ENCODE results near the gene NELFCD. TPM values are rescaled to one million over a fixed set of nuclear protein-coding genes. Genes with fewer than 3 reads are reported as not detected.
A peak's percentile ranks its signal among the peaks of the same experiment; 100 is the strongest.

The NELFCD gene
- total RNA-seq, 4 donors from 2014 or later = 43.7 to 68.1 (median 55.1) TPM

- WGBS, 2 donors (ENCODE audit: low coverage in 1 of 2) = 94 to 96% methylated on average over 4 of the region's 4 CpGs
- in situ Hi-C loops (cut with MboI; ENCODE audit: low pct_ligation_motif_present in 1 of 4, low pct_unique_long_range_greater_than_20kb in 1 of 4, low sequenced_read_pairs in 3 of 4) (loop anchor here in 1 of 4 donors (25.0 kb wide), 1 partner anchor 363 kb away; the partner anchor contains the start of gene STX16), intact Hi-C loops (cut with DNase I; ENCODE audit: low total_unique reads) (no loop called here)
- TF ChIP-seq POLR2AphosphoS5 (IDR thresholded peaks at IDR 0.05) (no peak), CTCF (IDR thresholded peaks at IDR 0.05) (no peak)
- Histone ChIP-seq H3K9me3 (no peaks in the 10 kb centered on the region), H3K27ac (no peak overlapping the region), H3K27me3 (no peaks in the 10 kb centered on the region), H3K4me3 (no peak overlapping the region), H3K36me3 (peaks cover 0 to 34% (median 16%) of the 10 kb centered on the region in 4 donors), H3K4me1 (peaks cover 16 to 33% (median 24%) of the 10 kb centered on the region in 4 donors)
- DNase-seq = no peak
These were observed 44.5 kb downstream of the NELFCD start for GRCh38 chr20:59025511-59025910.

DNA sequence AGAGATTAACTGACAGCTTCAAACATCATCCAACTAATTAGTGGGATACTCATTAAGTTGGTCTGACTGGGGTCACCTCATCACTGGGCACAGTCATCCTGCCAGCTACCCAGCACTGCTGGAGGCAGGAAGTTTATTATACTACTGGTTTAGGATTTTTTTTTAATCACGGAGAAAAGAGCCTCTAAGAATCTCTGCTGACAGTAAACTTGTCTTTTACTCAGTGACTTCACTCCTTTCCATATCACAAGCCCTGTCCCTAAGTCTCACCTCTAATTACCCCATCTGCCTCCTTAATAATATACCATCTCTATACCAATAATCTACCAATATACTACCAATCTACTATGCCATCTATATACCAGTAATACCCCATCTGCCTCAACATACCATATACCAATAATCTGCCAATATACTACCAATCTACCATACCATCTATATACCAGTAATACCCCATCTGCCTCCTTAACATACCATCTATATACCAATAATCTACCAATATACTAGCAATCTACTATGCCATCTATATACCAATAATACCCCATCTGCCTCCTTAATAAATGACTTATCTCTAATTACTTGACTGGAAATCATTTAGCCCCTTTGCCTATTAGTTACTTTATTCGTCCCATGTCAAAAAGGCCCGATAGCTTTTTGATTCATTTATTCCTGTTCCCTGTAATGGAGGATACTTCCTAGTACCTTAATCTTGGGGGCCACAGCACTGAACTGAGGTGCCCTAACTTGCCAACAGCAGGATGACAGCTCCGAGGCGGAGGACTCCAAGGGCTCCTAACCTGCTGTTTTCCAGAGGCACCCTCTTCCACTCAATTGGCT lies 46.1 kb downstream of the NELFCD start:
- Histone ChIP-seq H3K4me1 (peaks cover 20 to 43% (median 35%) of the 10 kb centered on the region in 4 donors), H3K4me3 (no peak overlapping the region), H3K27ac (no peak overlapping the region), H3K36me3 (peaks cover 0 to 34% (median 16%) of the 10 kb centered on the region in 4 donors), H3K9me3 (no peaks in the 10 kb centered on the region), H3K27me3 (no peaks in the 10 kb centered on the region)
- DNase-seq = no peak
- intact Hi-C loops (cut with DNase I; ENCODE audit: low total_unique reads) (no loop called here), in situ Hi-C loops (cut with MboI; ENCODE audit: low pct_ligation_motif_present in 1 of 4, low pct_unique_long_range_greater_than_20kb in 1 of 4, low sequenced_read_pairs in 3 of 4) (loop anchor here in 1 of 4 donors (25.0 kb wide), 1 partner anchor 365 kb away; the partner anchor contains the start of gene STX16)
- 83 to 86% methylated on average over 5 of the region's 5 CpGs for WGBS, 2 donors (ENCODE audit: low coverage in 1 of 2)
- TF ChIP-seq CTCF (IDR thresholded peaks at IDR 0.05) = no peak
- no peak for TF ChIP-seq POLR2A (IDR thresholded peaks at IDR 0.05)
- no peak for TF ChIP-seq POLR2AphosphoS5 (IDR thresholded peaks at IDR 0.05)
- TF ChIP-seq EP300 (IDR thresholded peaks at IDR 0.05; ENCODE audit: low read depth) = no peak

- Histone ChIP-seq H3K4me3 (no peak overlapping the region), H3K4me1 (peaks cover 22 to 47% (median 37%) of the 10 kb centered on the region in 4 donors), H3K36me3 (peaks cover 0 to 30% (median 16%) of the 10 kb centered on the region in 4 donors), H3K9me3 (no peaks in the 10 kb centered on the region), H3K27me3 (no peaks in the 10 kb centered on the region), H3K27ac (no peak overlapping the region)
- no peak for DNase-seq
- in situ Hi-C loops (cut with MboI; ENCODE audit: low pct_ligation_motif_present in 1 of 4, low pct_unique_long_range_greater_than_20kb in 1 of 4, low sequenced_read_pairs in 3 of 4) = loop anchor here in 1 of 4 donors (25.0 kb wide), 1 partner anchor 366 kb away; the partner anchor contains the start of gene STX16
- TF ChIP-seq EP300 (IDR thresholded peaks at IDR 0.05; ENCODE audit: low read depth) (no peak), POLR2A (IDR thresholded peaks at IDR 0.05) (no peak), POLR2AphosphoS5 (IDR thresholded peaks at IDR 0.05) (no peak), CTCF (IDR thresholded peaks at IDR 0.05) (no peak)
- intact Hi-C loops (cut with DNase I; ENCODE audit: low total_unique reads) = no loop called here
- WGBS, 2 donors (ENCODE audit: low coverage in 1 of 2) = 79 to 82% methylated on average over 3 to 8 of the region's 8 CpGs
These were observed 46.8 kb downstream of the NELFCD start for GRCh38 chr20:59027741-59028320.

DNA sequence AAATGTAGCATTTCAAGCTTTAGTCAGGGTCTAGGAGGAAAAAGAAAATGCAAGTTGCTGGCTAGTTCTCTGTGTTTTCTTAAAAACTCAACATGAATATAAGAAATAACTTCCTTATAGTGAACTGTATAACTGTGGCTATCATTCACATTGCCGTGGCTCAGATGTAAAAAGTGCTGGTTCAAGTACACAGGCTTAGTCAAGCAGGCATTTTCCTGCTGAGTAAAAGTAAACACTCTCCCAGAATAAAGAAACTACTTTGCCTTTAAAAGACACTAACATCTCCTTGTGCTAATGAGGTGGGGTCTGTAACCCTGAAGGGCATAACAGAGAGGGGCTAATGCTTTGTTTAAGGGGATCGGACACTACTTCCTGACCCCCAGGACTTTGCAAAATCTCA lies 47.8 kb downstream of the NELFCD start:
- TF ChIP-seq CTCF (IDR thresholded peaks at IDR 0.05) = no peak
- TF ChIP-seq POLR2A (IDR thresholded peaks at IDR 0.05) = no peak
- no peak for TF ChIP-seq EP300 (IDR thresholded peaks at IDR 0.05; ENCODE audit: low read depth)
- no peak for TF ChIP-seq POLR2AphosphoS5 (IDR thresholded peaks at IDR 0.05)
- 17% methylated on average over 2 of the region's 2 CpGs; no CpG with 5 or more reads in 1 of the 2 donors for WGBS, 2 donors (ENCODE audit: low coverage in 1 of 2)
- in situ Hi-C loops (cut with MboI; ENCODE audit: low pct_ligation_motif_present in 1 of 4, low pct_unique_long_range_greater_than_20kb in 1 of 4, low sequenced_read_pairs in 3 of 4) = loop anchor here in 1 of 4 donors (25.0 kb wide), 1 partner anchor 367 kb away; the partner anchor contains the start of gene STX16

More for the DNA sequence above, 47.8 kb downstream of the NELFCD start:
- no peaks in the 10 kb centered on the region for H3K9me3 ChIP-seq
- peak overlapping the region in 3 of 4 donors; percentile 8 to 15 (median 15) for H3K27ac ChIP-seq
- H3K4me3 ChIP-seq = peak overlapping the region in 1 of 4 donors; percentile 12
- peaks cover 26 to 53% (median 44%) of the 10 kb centered on the region in 4 donors for H3K4me1 ChIP-seq
- H3K36me3 ChIP-seq = peaks cover 0 to 30% (median 14%) of the 10 kb centered on the region in 4 donors
- no peak for DNase-seq
- H3K27me3 ChIP-seq = no peaks in the 10 kb centered on the region
- intact Hi-C loops (cut with DNase I; ENCODE audit: low total_unique reads) = no loop called here

All from transverse colon (tissue), 4 donors.